ENCODE results near the gene KIRREL3. TPM values are rescaled to one million over a fixed set of nuclear protein-coding genes. Genes with fewer than 3 reads are reported as not detected.

The KIRREL3 gene
- total and polyA plus RNA-seq, 2 of the 8 experiments (the other 6 are each of a cell fraction or from before 2014, with no cell fraction given) = 0.29 to 0.32 TPM

GRCh38 chr11:126545057-126545555 lies 455.5 kb downstream of the KIRREL3 start:
- Histone ChIP-seq H3K56ac (replicated peaks; ENCODE audit: insufficient read length, low read depth, low read length) (no peak overlapping the region), H3K79me1 (ENCODE audit: low read depth, low read length) (no peaks in the 10 kb centered on the region), H4K5ac (ENCODE audit: insufficient read length, low read depth, low read length) (no peak overlapping the region), H2BK20ac (ENCODE audit: low read length) (no peak overlapping the region), H3K27me3 (replicated peaks in 1 of 4; ENCODE audit: control insufficient read depth in 3 of 4, extremely low read depth in 1 of 4, insufficient read depth in 3 of 4, low read length in 3 of 4) (no peaks in the 10 kb centered on the region), H4K91ac (replicated peaks; ENCODE audit: insufficient read length, low read length) (no peak overlapping the region), H2BK12ac (ENCODE audit: low read depth, low read length) (no peak overlapping the region), H2BK120ac (replicated peaks; ENCODE audit: low read depth, low read length) (no peak overlapping the region), H3K9me3 (ENCODE audit: insufficient read depth in 2 of 2, low read depth in 1 of 2, low read length in 1 of 2) (no peaks in the 10 kb centered on the region), H3K4me1 (replicated peaks in 1 of 4; ENCODE audit: control insufficient read depth in 3 of 4, insufficient read depth in 4 of 4, low read length in 3 of 4) (peaks cover 5 to 20% (median 13%) of the 10 kb centered on the region in 4 experiments), H3K4me3 (ENCODE audit: extremely low read depth in 1 of 4, insufficient read depth in 2 of 4, low read depth in 3 of 4, low read length in 4 of 4) (no peak overlapping the region), H3K4me2 (ENCODE audit: insufficient read depth in 1 of 2, low read depth in 2 of 2, low read length in 2 of 2) (peak overlapping the region in 1 of 2 experiments; percentile 33; a peak in 1 of 4 replicates), H3K14ac (ENCODE audit: insufficient read length) (no peak overlapping the region), H4K20me1 (replicated peaks in 1 of 2; ENCODE audit: control insufficient read depth in 1 of 2, insufficient read depth in 2 of 2, low read length in 2 of 2) (no peaks in the 10 kb centered on the region), H3K23me2 (ENCODE audit: low read depth, low read length) (no peaks in the 10 kb centered on the region), H3K23ac (ENCODE audit: insufficient read length) (no peak overlapping the region), H2AFZ (ENCODE audit: low read length) (no peak overlapping the region), H3K9ac (replicated peaks in 1 of 4; ENCODE audit: extremely low read depth in 1 of 4, low read depth in 3 of 4, low read length in 3 of 4) (no peak overlapping the region), H3K79me2 (ENCODE audit: control insufficient read depth in 1 of 2, insufficient read depth in 2 of 2, low read length in 2 of 2) (no peaks in the 10 kb centered on the region), H2BK15ac (ENCODE audit: low read length) (no peak overlapping the region), H4K8ac (ENCODE audit: extremely low read depth, insufficient read depth, low read length) (no peak overlapping the region), H3K27ac (ENCODE audit: low read depth, low read length) (no peak overlapping the region), H3K36me3 (ENCODE audit: control insufficient read depth in 2 of 4, insufficient read depth in 4 of 4, low read length in 3 of 4) (no peaks in the 10 kb centered on the region), H3K18ac (ENCODE audit: extremely low read depth, low read length) (no peak overlapping the region), H2BK5ac (ENCODE audit: low read depth, low read length) (no peak overlapping the region), H2AK5ac (ENCODE audit: low read depth, low read length) (no peak overlapping the region), H3K4ac (replicated peaks; ENCODE audit: insufficient read length, low read depth, low read length) (no peak overlapping the region)
- 85% methylated on average over 8 of the region's 8 CpGs; no CpG with 5 or more reads in 1 of the 2 experiments for WGBS, 2 experiments (ENCODE audit: extremely low coverage in 1 of 2, insufficient coverage in 1 of 2, insufficient read length in 1 of 2, insufficient replicate concordance in 2 of 2, low coverage in 1 of 2, low lambda C conversion rate in 2 of 2, missing lambda C conversion rate in 1 of 2)
- FAIRE-seq = no peak
- POLR2A ChIA-PET (ENCODE audit: partially characterized antibody) = interaction anchor here (1.2 to 2.1 kb wide), 2 partner anchors 11 to 13 kb away, joined by 3 to 5 read pairs; no protein-coding TSS in a partner anchor
- DNase-seq (ENCODE audit: low read depth in 1 of 2, low spot score in 2 of 2) = no peak
- CTCF ChIA-PET (ENCODE audit: partially characterized antibody) = interaction anchor here (0.7 to 2.0 kb wide), 9 partner anchors 9 to 443 kb away, joined by 3 to 9 read pairs (median 3); no protein-coding TSS in a partner anchor
- TF ChIP-seq CEBPB (IDR thresholded peaks at IDR 0.05; ENCODE audit: low read depth, low read length) = no peak
- TF ChIP-seq HDAC6 (IDR thresholded peaks at IDR 0.05; ENCODE audit: low read depth, low read length) = no peak
- no peak for TF ChIP-seq ZNF274 (IDR thresholded peaks at IDR 0.05; ENCODE audit: borderline replicate concordance, extremely low read depth, low read length)
- TF ChIP-seq ATF2 (IDR thresholded peaks at IDR 0.05; ENCODE audit: low read length) = no peak
- no peak for TF ChIP-seq CBX5 (IDR thresholded peaks at IDR 0.05; ENCODE audit: low read depth, low read length)
- TF ChIP-seq KDM5A (IDR thresholded peaks at IDR 0.05; ENCODE audit: low read length) = no peak
- TF ChIP-seq TAF7 (optimal IDR thresholded peaks at IDR 0.05; ENCODE audit: borderline replicate concordance, low read depth, low read length) = no peak
- TF ChIP-seq CHD1 (IDR thresholded peaks at IDR 0.05; ENCODE audit: low read depth, low read length) = no peak
- TF ChIP-seq SP4 (IDR thresholded peaks at IDR 0.05; ENCODE audit: low read length) = no peak
- TF ChIP-seq GABPA (IDR thresholded peaks at IDR 0.05; ENCODE audit: borderline replicate concordance, insufficient read depth, low read length) = no peak
- TF ChIP-seq RBBP5 (IDR thresholded peaks at IDR 0.05; ENCODE audit: borderline replicate concordance, low read depth, low read length) = no peak
- no peak for TF ChIP-seq EGR1 (IDR thresholded peaks at IDR 0.05; ENCODE audit: borderline replicate concordance, low read depth, low read length)
- no peak for TF ChIP-seq JUND (IDR thresholded peaks at IDR 0.05; ENCODE audit: low read length)

All from H1 (cell line).